Dendritic cell treated with granulocyte-macrophage colony-stimulating factor and Interleukin-4, amounts not matched to agents 40 ng/mL and 50 ng/mL, for 4 days (primary cell): Measurements from ENCODE around the gene NDOR1.

ENCODE experiments used
- H3K27ac Mint-ChIP-seq: one replicate; pipeline ENCODE4 v1.8.0; 2022; ENCODE audit warnings: mild to moderate bottlenecking, mixed read lengths
- H3K27me3 Mint-ChIP-seq: one replicate; pipeline ENCODE4 v1.8.0; 2022; ENCODE audit warnings: mild to moderate bottlenecking, mixed read lengths
- H3K36me3 Mint-ChIP-seq: one replicate; pipeline ENCODE4 v1.8.0; 2022; ENCODE audit warnings: low read depth, mixed read lengths
- H3K4me1 Mint-ChIP-seq: one replicate; pipeline ENCODE4 v1.8.0; 2022; ENCODE audit warnings: low read depth, mixed read lengths
- H3K4me3 Mint-ChIP-seq: one replicate; pipeline ENCODE4 v1.8.0; 2022; ENCODE audit warnings: mild to moderate bottlenecking, moderate library complexity, mixed read lengths
- H3K9me3 Mint-ChIP-seq: one replicate; pipeline ENCODE4 v1.8.0; 2022; ENCODE audit warnings: mixed read lengths
- intact Hi-C: fragments of 100-400 bp; cut with micrococcal nuclease; formaldehyde crosslinking; loops from one replicate; pipeline ENCODE4 v1.15.0; 2022

Gene NDOR1

DNA sequence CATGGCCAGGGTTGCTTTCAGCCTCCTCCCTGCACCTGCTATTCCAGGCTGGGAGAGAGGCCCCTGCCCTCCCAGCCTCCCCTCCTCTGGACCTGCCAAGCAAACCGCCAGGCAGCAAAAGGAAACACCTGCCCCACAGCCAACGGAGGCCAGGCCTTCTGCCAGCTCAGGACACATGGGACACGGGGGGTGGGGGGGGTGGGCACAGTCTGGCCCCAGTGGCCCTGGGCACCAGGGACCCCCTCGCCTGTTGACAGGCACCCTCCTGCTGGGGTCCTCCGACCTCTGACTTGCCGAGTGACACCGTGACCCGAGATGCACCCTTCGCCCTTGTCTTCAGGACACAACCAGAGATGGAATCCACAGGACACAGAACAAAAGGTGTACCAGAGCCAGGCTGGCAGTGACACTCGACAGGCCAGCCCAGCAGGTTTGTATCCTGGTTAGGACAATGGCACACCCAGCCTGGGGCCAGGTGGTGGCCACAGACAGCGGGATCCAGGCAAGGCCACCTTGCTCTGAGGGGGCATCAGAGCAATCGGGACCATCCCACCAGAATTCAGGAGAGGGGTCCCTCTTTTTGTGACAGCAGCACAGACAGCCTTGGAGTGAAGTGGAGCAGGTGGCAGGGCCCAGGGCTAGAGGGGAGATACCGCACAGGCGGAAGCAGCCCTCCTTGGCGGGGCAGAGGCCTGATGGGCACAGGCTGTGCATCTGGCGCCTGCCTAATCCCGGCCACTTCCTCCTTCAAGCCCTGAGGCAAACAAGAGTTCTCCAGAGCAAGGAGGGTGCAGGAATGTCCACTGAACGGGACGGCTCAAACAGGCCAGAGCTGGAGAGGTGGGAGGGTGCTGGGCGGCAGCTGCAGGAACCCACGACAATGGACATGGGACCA is 32.4 kb upstream of the NDOR1 start:
- H3K4me1 Mint-ChIP-seq = peaks cover 8% of the 10 kb centered on the region
- H3K36me3 Mint-ChIP-seq = peaks cover 13% of the 10 kb centered on the region
- no peak overlapping the region for H3K4me3 Mint-ChIP-seq
- intact Hi-C loops = loop anchor here (10.0 kb wide), 1 partner anchor 48 kb away; no protein-coding TSS in a partner anchor
- peaks cover 53% of the 10 kb centered on the region for H3K27me3 Mint-ChIP-seq
- no peak overlapping the region for H3K27ac Mint-ChIP-seq
- no peaks in the 10 kb centered on the region for H3K9me3 Mint-ChIP-seq

DNA sequence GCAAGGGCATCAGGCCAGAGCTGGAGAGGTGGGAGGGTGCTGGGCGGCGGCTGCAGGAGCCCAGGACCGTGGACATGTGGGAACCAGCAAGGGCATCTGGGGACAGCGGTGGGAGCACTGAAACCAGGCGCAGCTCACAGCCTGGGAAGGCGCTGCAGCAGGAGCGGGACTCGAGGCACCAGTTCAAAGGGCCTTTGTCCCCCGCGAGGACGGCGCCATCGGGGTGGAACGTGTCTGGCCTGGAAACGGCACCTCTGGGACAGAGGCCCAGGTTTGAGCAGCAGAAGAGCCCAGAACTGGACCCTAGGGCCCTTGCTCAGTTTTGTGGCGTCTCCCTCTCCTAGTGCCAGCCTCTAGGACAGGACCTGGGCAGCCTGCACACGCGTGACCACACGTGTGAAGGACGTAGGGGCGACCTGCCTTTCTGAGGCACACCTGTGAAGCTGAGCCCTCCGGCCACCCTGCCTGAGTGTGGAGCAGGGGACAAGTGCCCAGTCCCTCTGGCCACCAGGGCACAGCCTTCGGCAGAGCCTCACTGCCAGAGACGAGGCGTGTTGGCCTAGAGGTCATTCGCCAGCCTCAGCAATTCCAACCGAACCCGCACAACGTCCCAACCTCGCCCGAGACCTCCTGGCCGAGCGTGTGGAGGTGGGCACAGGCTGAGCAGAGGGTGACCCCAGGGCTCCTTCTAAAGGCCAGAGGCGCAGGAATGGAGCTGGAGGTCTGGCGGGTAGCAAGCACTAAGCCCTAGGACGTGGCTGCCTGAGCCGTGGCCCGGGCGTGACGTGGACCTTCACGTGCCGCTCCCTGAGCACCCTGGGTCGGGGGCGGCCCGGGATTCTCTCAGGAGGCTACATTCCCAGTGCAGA is 31.5 kb upstream of the NDOR1 start:
- Mint-ChIP-seq H3K36me3 (peaks cover 22% of the 10 kb centered on the region), H3K4me3 (no peak overlapping the region), H3K4me1 (peaks cover 8% of the 10 kb centered on the region), H3K27ac (no peak overlapping the region), H3K9me3 (no peaks in the 10 kb centered on the region), H3K27me3 (peaks cover 45% of the 10 kb centered on the region)
- intact Hi-C loops = loop anchor here (10.0 kb wide), 1 partner anchor 49 kb away; no protein-coding TSS in a partner anchor

DNA sequence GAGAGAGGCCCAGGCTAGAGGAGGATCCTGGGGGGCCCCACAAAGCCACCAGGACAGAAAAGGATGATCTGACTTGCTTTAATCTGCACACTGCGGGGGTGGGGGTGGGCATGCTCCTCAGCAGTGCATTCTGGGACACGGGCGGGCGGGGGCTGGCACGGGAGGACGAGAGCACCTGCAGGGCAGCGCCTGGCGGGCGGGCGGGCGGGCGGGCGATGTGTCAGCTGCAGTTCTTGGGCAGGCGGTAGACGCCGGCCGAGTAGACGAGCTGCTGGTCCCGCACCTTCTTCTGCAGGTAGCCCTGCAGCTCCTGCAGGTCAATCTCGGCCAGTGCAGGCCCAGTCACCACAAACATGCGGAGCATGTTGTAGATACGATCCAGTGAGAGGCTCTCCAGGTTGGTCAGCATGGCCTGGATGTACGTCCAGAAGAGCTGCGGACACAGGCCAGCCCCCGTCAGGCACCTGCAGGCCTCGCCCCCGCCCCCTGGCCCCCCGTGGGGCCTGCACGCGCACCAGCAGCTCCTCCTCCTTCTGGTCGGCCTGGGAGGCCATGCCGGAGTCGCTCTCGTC is 30.7 kb upstream of the NDOR1 start:
- Mint-ChIP-seq H3K27me3 (peaks cover 42% of the 10 kb centered on the region), H3K9me3 (no peaks in the 10 kb centered on the region), H3K36me3 (peaks cover 30% of the 10 kb centered on the region), H3K4me1 (peaks cover 8% of the 10 kb centered on the region), H3K4me3 (no peak overlapping the region), H3K27ac (no peak overlapping the region)
- intact Hi-C loops = loop anchor here (10.0 kb wide), 1 partner anchor 50 kb away; no protein-coding TSS in a partner anchor

DNA sequence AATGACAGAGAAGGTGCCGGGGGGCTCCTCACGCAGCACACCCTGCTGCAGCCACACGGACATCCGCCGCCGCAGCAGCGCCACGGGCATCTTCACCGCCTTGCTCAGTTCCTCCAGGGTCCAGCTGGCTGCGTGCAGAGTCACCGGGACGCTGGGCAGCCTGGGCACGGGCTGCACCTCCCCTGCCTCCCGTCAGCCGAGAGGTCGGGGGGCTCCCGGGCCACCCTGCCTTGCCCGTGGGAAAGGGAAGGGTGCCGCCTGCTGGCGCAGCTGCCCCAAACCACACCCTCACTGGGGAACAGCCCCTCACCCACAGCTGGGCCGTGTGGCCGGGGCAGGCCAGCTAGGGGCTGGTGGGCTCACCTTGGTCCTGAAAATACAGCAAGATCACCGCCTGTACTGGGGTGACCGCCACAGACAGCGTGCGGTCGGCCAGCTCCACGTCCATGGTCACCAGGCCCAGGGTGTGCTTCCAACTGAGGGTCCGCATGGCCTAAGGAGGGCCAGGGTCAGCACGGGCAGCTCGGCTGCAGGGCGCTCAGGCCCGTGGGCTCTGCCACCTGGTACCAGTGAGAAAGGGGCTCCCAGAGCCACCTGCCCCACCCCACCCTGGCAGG is 30.0 kb upstream of the NDOR1 start:
- H3K4me3 Mint-ChIP-seq = no peak overlapping the region
- H3K27me3 Mint-ChIP-seq = peaks cover 35% of the 10 kb centered on the region
- no peak overlapping the region for H3K27ac Mint-ChIP-seq
- peaks cover 8% of the 10 kb centered on the region for H3K4me1 Mint-ChIP-seq
- intact Hi-C loops = loop anchor here (10.0 kb wide), 1 partner anchor 51 kb away; no protein-coding TSS in a partner anchor
- H3K36me3 Mint-ChIP-seq = peaks cover 36% of the 10 kb centered on the region
- no peaks in the 10 kb centered on the region for H3K9me3 Mint-ChIP-seq

DNA sequence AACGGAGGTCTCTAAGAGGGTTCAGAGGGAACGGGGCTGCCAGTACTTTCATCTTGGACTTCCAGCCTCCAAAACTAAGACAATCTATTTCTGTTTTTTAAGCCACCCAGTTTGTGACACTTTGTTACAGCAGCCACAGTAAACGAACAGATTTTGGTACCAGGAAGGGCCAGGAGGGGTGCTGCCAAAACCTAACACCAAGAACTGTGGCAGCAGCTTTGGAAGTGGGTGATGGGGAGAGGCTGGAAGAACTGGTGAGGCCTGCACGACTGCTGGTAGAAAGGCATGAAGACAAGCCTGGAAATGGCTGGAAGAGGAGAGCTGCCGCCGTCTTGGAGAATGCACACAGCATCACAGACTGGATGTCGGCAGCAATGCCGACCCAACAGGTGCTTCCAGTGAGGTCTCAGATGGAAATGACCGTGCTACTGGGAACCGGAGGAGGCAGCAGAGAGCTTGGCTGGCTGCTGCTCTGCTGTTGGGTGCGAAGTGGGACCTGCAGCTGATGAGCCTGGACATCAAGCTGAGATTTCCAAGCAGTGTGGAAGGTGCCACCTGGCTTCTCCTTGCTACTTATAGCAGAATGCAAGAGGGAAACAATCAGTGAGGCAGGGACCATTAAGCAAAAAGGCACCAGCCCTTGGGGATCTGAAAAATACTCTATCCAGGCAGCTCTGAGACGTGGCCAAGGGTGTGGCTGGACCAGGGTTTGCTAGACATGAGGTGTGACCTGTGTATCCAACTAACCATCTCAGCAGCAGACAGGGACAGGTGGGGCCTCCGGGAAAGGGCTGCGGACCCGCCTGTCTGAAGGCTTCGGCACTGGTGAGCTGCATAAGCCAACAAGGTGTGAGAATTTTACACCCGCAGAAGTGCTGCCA is 29.0 kb upstream of the NDOR1 start:
- Mint-ChIP-seq H3K27ac (no peak overlapping the region), H3K27me3 (peaks cover 24% of the 10 kb centered on the region), H3K9me3 (no peaks in the 10 kb centered on the region)

DNA sequence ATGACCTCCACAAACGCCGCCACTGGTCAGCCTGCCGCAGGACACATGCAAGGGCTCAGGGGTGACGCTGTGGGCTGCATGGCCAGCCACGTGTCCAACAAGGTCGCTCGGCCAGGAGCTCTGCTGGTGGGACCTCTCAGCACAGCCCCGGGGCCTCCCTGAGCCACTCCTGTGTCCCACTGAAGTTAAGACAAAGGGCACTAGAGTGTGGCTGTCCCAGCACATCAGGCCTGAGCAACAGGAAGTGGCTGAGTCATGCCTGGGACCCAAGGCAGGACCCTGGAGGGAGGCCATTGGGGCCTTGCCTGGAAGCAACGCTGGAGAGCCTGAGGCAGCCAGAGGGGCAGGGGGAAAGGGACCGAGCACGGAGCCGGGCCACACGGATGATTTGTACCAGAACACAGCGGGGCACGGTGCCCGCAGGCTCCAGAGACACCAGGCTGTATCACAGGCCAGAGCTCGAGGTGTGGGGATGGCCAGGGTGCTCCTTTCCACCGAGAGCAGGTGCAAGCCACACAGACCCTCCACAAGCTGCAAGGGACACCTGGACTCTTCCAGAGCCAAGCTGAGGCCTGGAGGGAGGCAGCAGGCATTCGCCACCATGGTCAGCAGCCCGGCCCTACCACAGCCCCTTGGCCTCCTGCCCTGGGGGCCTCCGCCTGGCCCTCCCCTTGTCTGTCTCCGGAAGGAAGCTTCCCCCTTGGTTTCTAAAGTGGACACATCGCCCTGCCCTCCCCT is 27.1 kb upstream of the NDOR1 start:
- no peak overlapping the region for H3K4me3 Mint-ChIP-seq
- peaks cover 4% of the 10 kb centered on the region for H3K4me1 Mint-ChIP-seq
- peaks cover 65% of the 10 kb centered on the region for H3K36me3 Mint-ChIP-seq
- H3K27ac Mint-ChIP-seq = no peak overlapping the region
- intact Hi-C loops = loop anchor here (10.0 kb wide), 1 partner anchor 54 kb away; no protein-coding TSS in a partner anchor
- no peaks in the 10 kb centered on the region for H3K9me3 Mint-ChIP-seq
- H3K27me3 Mint-ChIP-seq = peaks cover 7% of the 10 kb centered on the region

More for the DNA sequence above, 29.0 kb upstream of the NDOR1 start:
- intact Hi-C loops = loop anchor here (10.0 kb wide), 1 partner anchor 52 kb away; no protein-coding TSS in a partner anchor
- peaks cover 47% of the 10 kb centered on the region for H3K36me3 Mint-ChIP-seq
- H3K4me1 Mint-ChIP-seq = peaks cover 8% of the 10 kb centered on the region
- H3K4me3 Mint-ChIP-seq = no peak overlapping the region

DNA sequence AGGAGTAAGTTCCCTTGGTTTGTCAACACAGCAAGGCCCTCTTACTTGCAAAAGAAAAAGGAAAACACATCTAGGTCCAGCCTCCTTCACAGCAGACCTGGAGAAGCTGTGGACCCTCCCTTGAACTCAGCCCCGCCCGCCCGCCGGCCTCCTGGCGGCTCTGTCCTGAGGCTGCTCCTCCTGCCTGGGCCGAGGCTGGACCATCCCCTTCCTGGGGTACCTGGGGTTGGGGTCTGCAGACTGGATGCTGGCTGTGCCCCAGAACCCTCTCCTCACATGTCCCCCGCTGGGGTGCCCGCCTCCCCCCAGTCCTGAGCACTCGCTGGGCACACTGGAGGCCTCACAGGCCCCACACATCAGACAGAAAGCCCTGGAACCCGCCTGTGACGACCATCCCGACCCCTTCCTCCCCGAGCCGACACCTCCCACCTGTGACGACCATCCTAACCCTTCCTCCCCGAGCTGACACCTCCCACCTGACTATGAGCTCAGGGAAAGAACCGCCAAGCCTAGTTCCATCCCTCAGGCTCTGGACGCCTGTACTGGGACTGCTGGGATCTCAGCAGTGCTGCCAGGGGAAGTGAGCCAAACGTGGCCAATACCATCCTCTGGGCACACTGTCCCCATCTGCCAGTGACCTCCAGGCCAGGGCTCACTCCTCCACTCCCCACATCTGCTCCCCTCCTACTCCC is 26.4 kb upstream of the NDOR1 start:
- H3K4me1 Mint-ChIP-seq = no peaks in the 10 kb centered on the region
- no peak overlapping the region for H3K27ac Mint-ChIP-seq
- H3K27me3 Mint-ChIP-seq = peaks cover 2% of the 10 kb centered on the region
- H3K36me3 Mint-ChIP-seq = peaks cover 73% of the 10 kb centered on the region
- no peak overlapping the region for H3K4me3 Mint-ChIP-seq
- no peaks in the 10 kb centered on the region for H3K9me3 Mint-ChIP-seq
- intact Hi-C loops = loop anchor here (10.0 kb wide), 1 partner anchor 54 kb away; no protein-coding TSS in a partner anchor

DNA sequence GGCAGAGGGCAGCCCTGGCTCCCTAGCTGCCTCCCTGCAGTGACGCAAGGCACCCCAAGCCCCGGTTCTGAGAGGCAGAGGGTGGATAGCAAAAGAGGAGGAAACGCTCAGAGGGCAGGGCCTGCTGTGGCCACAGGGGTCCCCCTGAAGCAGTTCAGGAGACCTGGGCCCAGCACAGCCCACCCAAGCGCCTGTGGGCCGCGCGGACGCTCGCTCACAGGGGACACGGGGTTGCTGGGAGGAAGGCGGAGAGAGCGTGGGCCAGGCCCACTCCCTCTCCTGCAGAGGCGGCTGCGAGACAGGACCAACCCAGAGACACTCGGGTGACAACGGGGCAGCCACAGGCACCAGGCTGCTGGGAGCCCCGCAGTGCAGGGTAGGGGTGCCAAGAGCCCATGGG is 25.7 kb upstream of the NDOR1 start:
- H3K27ac Mint-ChIP-seq = no peak overlapping the region
- peaks cover 79% of the 10 kb centered on the region for H3K36me3 Mint-ChIP-seq
- no peaks in the 10 kb centered on the region for H3K9me3 Mint-ChIP-seq
- no peak overlapping the region for H3K4me3 Mint-ChIP-seq
- H3K4me1 Mint-ChIP-seq = peaks cover 5% of the 10 kb centered on the region
- intact Hi-C loops = loop anchor here (10.0 kb wide), 1 partner anchor 55 kb away; no protein-coding TSS in a partner anchor
- peaks cover 2% of the 10 kb centered on the region for H3K27me3 Mint-ChIP-seq

DNA sequence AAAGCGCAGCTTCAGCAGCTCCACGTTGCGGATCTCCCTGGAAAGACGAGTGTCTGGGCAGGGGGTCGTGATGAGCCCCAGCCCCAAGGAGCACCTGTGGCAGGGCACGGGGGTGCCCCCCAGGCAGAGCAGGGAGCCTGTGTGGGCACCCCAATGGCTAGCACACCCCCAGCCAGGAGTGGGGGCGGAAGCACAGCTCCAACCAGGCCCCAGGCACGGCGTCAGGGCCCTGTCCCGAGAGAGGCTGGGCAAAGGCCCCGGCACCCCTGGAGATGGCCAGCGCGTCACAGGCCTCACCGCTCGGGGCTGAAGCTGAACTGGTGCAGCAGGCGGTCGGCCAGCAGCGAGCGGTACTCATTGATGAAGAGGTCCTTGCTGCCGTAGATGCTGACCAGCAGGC is 25.0 kb upstream of the NDOR1 start:
- Mint-ChIP-seq H3K4me1 (peaks cover 7% of the 10 kb centered on the region), H3K4me3 (no peak overlapping the region), H3K27ac (no peak overlapping the region), H3K36me3 (peaks cover 87% of the 10 kb centered on the region), H3K9me3 (no peaks in the 10 kb centered on the region), H3K27me3 (peaks cover 2% of the 10 kb centered on the region)
- intact Hi-C loops = no loop called here

DNA sequence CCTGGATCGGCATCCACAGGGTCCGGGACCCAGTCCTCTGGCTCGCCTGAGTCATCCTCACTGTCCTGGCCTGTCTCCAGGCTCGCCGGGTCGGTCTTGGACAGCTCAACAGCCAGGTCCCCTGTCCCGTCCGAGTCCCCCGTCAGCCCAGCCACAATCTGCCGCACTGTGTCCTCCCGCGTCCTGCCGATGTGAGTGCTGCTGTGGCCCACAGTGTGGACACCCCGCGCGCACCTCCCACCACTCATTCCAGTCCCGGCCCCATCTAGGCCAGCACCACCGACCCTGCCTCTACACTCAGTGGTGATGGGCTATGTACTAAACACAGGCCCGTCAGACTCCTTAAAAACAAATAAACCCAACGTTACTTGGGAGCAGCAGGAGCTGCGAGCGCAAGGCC is 23.8 kb upstream of the NDOR1 start:
- Mint-ChIP-seq H3K4me1 (peaks cover 16% of the 10 kb centered on the region), H3K4me3 (no peak overlapping the region), H3K9me3 (no peaks in the 10 kb centered on the region), H3K27me3 (no peaks in the 10 kb centered on the region), H3K36me3 (peaks cover 98% of the 10 kb centered on the region), H3K27ac (no peak overlapping the region)
- intact Hi-C loops = no loop called here

DNA sequence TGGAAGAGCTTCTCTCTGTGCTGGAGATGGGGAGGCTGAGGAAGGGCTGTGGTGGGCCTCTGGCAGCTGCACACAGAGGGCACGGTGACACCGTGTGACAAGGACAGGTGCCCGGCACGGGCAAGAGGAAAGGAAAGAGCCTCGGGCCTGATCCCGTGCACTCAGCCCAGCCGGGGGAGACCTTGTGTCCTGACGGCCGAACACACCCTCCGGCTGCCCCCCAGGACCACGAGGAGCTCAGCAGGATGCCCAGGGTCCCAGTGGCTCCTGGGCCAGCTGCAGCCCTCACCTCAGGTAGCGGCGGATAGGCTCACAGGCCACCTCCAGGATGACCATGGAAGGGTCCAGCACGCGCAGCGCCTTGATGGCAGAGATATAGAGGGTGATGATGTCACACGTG is 22.7 kb upstream of the NDOR1 start:
- peaks cover 95% of the 10 kb centered on the region for H3K36me3 Mint-ChIP-seq
- intact Hi-C loops = no loop called here
- H3K9me3 Mint-ChIP-seq = no peaks in the 10 kb centered on the region
- no peaks in the 10 kb centered on the region for H3K27me3 Mint-ChIP-seq
- no peak overlapping the region for H3K4me3 Mint-ChIP-seq
- H3K4me1 Mint-ChIP-seq = peaks cover 28% of the 10 kb centered on the region
- H3K27ac Mint-ChIP-seq = no peak overlapping the region
